ENCODE measurements around the gene PTTG1IP.
"Not testable (repeated sequence)": the region's sequence is repeated elsewhere in the genome, so short reads cannot be mapped to it uniquely, and the experiment has no call there.

The PTTG1IP gene

GRCh38 chr21:44873356-44874239 lies at the start of gene PTTG1IP:
Gene PTTG1IP, minus strand, starts transcription at chr21:44873690. Its CDS starts 74 bp downstream, at chr21:44873616.
- DNase-seq = peak; percentile 94

DNA sequence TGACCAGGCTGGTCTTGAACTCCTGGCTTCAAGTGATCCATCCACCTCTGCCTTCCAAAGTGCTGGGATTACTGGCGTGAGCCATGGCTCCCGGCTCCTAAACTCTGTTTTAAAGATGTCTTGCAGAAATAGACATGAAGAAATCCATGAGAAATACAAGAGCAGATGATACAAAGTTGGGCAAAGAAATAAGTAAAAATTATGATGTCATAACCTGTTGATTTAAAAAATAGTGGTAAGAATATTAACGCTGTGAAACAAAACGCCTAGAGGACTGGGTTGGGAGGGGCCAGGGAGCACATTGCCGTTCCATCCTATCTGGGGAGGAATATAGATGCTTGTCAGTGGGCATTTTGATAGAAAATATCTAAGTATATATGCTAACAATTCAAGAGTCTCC lies 48.4 kb upstream of the PTTG1IP start:
- DNase-seq = no peak

- no peak for DNase-seq
These were observed 47.5 kb upstream of the PTTG1IP start, which contains the start of gene ITGB2 for GRCh38 chr21:44920694-44921604. Gene ITGB2, minus strand, starts transcription at chr21:44920899. Its CDS starts 10,117 bp downstream, at chr21:44910782.

- DNase-seq = no peak
These were observed 46.6 kb upstream of the PTTG1IP start for GRCh38 chr21:44919913-44920693.

DNA sequence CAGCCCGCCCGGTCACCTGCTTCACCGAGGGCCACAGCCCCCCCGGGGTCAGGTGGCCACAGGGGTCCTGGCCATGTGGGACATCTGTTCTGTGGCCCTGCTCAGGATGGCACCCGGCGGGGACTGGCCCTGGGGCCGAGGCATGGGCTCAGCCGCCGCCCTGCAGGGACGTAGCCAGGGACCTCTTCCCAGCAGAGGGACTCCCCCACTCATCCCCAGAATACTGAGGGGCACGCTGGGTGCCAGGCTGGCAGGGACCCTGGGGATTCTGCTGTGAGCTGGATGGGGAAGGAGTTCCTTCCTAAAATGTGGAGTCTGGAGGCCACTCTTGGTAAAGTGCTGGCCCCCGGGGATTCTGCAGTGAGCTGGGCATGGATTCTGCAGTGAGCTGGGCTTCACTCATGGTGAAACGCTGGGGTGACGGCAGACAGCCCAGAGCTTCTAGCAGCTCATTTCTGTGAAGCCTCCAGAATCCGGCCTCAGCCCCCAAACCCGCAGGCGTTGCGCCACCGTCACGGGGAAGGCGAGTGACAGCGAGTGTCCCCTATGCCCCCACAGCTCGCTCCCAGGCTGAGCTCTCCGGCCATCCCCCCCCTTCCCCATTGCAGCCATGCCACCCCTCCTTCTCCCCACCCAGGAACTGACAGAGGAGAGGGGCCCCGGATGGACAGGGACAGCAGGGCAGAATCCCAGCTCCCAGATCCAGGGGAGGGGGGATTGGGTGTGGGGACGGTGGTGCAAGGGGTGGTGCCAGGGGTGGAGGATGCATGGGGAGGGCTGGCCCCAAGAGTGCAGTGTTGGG lies 45.8 kb upstream of the PTTG1IP start:
- no peak for DNase-seq

DNA sequence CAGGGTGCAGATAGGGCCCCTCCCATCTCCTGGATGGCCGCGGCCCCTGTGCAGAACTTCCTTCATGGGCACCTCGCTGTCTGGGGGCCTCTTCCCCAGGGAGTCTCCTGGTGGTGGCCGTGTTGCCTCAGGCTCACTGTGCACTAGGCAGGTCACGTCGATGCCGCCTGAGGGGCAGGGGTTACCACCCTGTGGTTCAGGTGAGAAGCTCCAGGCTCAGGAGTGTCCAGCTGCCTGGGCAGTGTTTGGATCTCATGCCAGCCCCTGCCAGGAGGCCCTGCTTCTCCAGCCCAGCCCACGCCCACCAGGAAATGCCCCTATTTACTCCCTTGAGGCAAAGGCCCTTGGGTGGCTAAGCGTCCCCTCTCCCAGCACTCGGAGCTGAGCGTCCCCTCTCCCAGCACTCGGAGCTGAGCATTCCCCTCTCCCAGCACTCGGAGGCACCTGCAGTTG lies 45.1 kb upstream of the PTTG1IP start:
- no peak for DNase-seq

GRCh38 chr21:44918107-44918470 lies 44.6 kb upstream of the PTTG1IP start:
- DNase-seq = no peak

GRCh38 chr21:44917446-44918106 lies 44.1 kb upstream of the PTTG1IP start:
- no peak for DNase-seq

GRCh38 chr21:44916965-44917364 lies 43.5 kb upstream of the PTTG1IP start:
- DNase-seq = no peak

DNA sequence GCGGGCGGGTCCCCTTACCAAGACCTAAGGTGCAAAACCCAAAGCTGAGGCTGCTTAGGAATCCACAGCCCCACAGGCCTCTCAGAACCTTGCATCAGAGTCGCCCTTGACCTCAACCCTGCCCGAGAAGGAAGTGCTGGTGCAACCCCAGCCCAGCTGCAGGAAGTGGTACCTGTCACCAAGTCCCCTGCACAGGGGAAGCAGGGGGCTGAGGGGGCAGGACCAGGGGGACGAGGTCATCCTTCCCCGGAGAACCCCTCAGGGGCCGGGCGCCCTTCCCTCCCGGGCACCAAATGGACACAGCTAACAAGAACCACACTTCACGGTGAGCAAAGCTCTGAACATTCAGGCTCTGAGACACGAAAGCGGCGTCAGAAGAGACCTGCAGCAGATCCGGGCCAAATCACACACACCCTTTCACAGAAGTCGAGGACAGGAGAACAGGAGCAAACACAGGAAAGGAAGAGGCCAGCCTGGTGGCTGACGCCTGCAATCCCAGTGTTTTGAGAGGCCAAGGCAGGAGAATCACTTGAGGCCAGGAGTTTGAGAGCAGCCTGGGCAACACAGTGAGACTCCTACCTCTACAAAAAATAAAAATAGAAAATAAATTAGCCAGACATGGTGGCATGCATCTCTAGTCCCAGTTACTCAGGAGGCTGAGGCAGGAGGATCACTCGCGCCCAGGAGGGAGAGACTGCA lies 40.8 kb upstream of the PTTG1IP start:
- DNase-seq = no peak

DNA sequence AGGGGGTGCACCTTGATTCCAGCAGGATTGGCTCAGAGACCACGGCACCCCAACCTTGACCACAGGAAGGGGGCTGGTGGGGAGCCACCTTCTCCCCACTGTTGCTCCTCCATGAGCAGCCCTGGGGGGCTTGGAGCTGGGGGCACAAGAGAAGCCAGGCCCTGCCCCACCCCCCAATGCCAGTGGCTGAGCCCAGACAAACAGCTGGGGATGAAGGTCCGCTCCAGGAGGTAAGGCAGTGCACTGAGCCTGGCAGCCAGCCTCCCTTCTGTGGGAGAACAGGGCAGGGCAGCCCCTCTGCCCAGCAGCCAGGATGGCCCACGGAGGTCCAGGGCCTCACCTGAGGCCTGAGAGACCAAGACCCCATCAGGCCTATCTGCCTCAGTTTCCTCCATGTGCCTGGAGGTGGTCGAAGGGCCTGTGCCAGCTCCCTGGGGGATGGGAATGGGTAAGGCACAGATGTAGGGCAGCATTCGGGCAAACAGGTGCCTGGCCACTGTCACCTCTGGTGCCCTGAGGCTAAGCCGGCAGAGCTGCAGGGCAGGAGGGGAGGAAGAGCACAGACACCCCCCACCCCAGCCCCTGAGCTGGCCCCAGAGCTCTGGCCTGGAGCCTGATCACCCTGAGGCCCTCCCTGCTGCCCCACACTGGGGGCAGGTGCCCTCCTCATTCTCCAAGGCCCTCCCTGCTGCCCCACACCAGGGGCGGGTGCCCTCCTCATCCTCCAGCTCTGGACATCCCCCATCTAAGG lies 40.1 kb upstream of the PTTG1IP start:
- no peak for DNase-seq

DNA sequence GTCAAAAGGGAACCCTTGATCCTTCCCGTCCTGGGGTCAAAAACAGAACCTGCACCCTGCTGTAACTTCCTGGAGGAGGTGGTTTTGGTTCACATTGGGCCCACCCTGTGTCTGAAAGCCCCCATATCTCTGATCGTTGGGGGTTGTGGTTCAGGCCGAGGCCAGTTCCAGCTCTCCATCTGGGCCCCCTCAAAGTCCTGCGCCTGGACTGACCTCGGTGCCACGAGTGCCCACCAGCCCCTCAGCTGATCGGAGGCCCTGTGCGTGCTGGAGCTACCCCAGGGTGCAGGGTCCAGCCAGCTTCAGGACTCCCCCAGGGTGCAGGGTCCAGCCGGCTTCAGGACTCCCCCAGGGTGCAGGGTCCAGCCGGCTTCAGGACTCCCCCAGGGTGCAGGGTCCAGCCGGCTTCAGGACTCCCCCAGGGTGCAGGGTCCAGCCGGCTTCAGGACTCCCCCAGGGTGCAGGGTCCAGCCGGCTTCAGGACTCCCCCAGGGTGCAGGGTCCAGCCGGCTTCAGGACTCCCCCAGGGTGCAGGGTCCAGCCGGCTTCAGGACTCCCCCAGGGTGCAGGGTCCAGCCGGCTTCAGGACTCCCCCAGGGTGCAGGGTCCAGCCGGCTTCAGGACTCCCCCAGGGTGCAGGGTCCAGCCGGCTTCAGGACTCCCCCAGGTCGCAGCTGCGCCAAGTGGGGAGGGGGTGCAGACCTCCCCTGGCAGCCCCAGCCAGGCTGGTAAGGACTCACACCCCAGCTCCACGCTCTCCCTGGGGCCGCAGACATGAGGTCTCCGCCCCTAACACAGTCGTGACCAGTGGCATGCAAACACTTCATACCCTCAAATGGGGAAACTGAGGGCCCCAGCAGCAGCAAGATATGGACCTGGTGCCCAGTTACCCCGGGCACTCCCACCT lies 39.3 kb upstream of the PTTG1IP start:
- not testable (repeated sequence) for DNase-seq

DNA sequence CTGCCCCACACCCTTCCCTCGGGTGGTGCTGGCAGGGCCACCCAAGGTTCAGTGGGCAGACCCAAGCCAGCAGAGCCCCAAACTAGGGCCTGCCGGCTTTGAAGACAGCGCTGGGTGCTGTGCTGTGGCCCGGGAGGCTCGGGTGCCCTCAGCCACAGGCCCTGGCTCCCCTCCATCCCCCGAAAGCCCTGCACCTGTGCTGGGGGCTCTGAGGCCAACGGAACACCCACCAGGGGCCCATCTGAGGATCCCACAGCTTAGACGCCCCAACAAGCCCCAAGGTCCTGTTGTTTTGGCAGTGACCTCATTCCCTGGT lies 38.6 kb upstream of the PTTG1IP start:
- DNase-seq = no peak

GRCh38 chr21:44911384-44912157 lies 38.1 kb upstream of the PTTG1IP start:
- no peak for DNase-seq

GRCh38 chr21:44911068-44911383 lies 37.5 kb upstream of the PTTG1IP start:
- DNase-seq = no peak

DNA sequence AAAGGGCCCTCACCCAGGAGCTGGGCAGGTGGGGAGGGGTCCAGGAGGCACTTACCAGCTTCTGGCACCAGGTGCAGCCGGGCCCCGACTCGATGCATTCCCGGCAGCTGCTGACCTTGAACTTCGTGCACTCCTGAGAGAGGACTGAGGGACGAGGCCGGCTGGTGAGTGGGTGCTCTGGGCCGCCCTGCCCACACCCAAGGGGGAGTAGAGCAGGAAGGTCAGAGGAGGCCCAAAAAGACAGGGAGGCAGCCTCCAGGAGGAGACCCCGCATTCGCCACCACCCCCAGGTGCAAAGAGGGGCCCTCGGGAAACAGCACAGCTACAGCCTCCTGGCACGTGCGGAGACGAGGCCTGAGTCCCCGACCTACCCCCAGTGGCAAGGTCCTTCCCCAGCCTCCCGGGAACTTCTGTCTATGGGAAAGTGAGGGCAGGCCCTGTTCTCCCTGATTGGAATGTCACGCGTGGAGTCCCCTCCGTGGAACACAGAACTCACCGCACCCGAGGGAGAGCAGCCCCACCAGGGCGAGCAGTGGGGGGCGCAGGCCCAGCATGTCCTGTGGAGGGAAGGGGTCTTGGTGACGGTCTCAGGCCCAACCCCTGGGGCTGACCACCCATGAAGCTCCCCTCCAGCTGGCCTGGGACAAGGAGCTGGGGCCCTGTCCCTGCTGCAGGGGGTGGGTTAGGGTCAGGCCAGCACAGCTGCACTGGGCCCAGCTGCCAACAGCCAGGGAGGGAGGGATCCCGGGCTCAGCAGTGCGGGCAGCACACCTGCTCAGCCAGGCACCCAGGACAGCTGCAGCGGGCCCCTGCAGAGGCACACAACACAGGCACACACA lies 37.0 kb upstream of the PTTG1IP start:
- no peak for DNase-seq

GRCh38 chr21:44909719-44910118 lies 36.2 kb upstream of the PTTG1IP start:
- DNase-seq = no peak
